ENCODE measurements around the gene LHX5.

Gene LHX5

GRCh38 chr12:113486722-113487121 lies 15.1 kb upstream of the LHX5 start:
- Histone ChIP-seq H3K9me3 (ENCODE audit: insufficient read depth, low read length) (no peaks in the 10 kb centered on the region), H3K9ac (ENCODE audit: low read length) (no peak overlapping the region), H3K36me3 (ENCODE audit: low read length) (no peaks in the 10 kb centered on the region), H3K4me3 (ENCODE audit: insufficient read depth, low read length, poor library complexity, severe bottlenecking) (no peak overlapping the region), H3F3A (ENCODE audit: insufficient read depth) (no peaks in the 10 kb centered on the region), H3K79me2 (ENCODE audit: insufficient read depth, low read length) (no peaks in the 10 kb centered on the region), H3K27me3 (ENCODE audit: low read length) (no peaks in the 10 kb centered on the region), H3K9me2 (replicated peaks; ENCODE audit: insufficient read depth, low read length) (no peaks in the 10 kb centered on the region), H3K4me2 (ENCODE audit: low read depth, low read length, poor library complexity, severe bottlenecking) (no peak overlapping the region), H2AFZ (ENCODE audit: low read depth, low read length, severe bottlenecking) (no peak overlapping the region), H4K20me1 (ENCODE audit: low read depth, low read length) (no peaks in the 10 kb centered on the region), H3K27ac (ENCODE audit: low read depth, low read length) (no peak overlapping the region)
- no peak for TF ChIP-seq EZH2phosphoT487 (conservative IDR thresholded peaks at IDR 0.05; ENCODE audit: low read length)
- TF ChIP-seq, protein P1, sequence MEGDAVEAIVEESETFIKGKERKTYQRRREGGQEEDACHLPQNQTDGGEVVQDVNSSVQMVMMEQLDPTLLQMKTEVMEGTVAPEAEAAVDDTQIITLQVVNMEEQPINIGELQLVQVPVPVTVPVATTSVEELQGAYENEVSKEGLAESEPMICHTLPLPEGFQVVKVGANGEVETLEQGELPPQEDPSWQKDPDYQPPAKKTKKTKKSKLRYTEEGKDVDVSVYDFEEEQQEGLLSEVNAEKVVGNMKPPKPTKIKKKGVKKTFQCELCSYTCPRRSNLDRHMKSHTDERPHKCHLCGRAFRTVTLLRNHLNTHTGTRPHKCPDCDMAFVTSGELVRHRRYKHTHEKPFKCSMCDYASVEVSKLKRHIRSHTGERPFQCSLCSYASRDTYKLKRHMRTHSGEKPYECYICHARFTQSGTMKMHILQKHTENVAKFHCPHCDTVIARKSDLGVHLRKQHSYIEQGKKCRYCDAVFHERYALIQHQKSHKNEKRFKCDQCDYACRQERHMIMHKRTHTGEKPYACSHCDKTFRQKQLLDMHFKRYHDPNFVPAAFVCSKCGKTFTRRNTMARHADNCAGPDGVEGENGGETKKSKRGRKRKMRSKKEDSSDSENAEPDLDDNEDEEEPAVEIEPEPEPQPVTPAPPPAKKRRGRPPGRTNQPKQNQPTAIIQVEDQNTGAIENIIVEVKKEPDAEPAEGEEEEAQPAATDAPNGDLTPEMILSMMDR (IDR thresholded peaks at IDR 0.05; ENCODE audit: insufficient read depth, low read length, poor library complexity, severe bottlenecking) = no peak

DNA sequence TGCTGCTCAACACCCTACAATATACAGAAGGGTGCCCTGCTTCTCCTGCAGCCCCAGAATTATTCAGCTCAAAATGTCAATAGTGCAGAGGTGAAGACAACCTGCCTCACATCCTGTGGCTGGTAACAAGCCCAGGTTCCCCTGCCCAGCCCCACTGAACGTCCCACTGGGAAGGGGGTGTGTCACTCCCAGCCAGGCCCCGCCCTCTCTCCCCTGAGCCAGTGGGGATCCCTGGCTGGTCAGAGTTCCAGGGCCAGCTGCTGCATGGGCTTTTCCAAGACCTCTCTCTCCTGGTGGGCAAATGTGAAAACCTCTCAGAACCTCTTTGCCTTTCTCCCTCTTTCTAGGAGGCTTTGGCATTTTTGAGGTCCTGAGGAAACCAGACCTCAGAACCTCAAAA lies 13.7 kb upstream of the LHX5 start:
- H3K27me3 ChIP-seq (ENCODE audit: low read length) = no peaks in the 10 kb centered on the region
- TF ChIP-seq, protein P1 (IDR thresholded peaks at IDR 0.05; ENCODE audit: insufficient read depth, low read length, poor library complexity, severe bottlenecking) = no peak
- no peak for TF ChIP-seq EZH2phosphoT487 (conservative IDR thresholded peaks at IDR 0.05; ENCODE audit: low read length)
- H3K4me3 ChIP-seq (ENCODE audit: insufficient read depth, low read length, poor library complexity, severe bottlenecking) = no peak overlapping the region
- H4K20me1 ChIP-seq (ENCODE audit: low read depth, low read length) = no peaks in the 10 kb centered on the region
- H3K9me3 ChIP-seq (ENCODE audit: insufficient read depth, low read length) = no peaks in the 10 kb centered on the region
- no peak overlapping the region for H3K4me2 ChIP-seq (ENCODE audit: low read depth, low read length, poor library complexity, severe bottlenecking)
- no peak overlapping the region for H3K9ac ChIP-seq (ENCODE audit: low read length)
- no peak overlapping the region for H3K27ac ChIP-seq (ENCODE audit: low read depth, low read length)
- no peaks in the 10 kb centered on the region for H3F3A ChIP-seq (ENCODE audit: insufficient read depth)
- no peaks in the 10 kb centered on the region for H3K9me2 ChIP-seq (replicated peaks; ENCODE audit: insufficient read depth, low read length)
- H3K36me3 ChIP-seq (ENCODE audit: low read length) = no peaks in the 10 kb centered on the region
- no peaks in the 10 kb centered on the region for H3K79me2 ChIP-seq (ENCODE audit: insufficient read depth, low read length)
- no peak overlapping the region for H2AFZ ChIP-seq (ENCODE audit: low read depth, low read length, severe bottlenecking)

DNA sequence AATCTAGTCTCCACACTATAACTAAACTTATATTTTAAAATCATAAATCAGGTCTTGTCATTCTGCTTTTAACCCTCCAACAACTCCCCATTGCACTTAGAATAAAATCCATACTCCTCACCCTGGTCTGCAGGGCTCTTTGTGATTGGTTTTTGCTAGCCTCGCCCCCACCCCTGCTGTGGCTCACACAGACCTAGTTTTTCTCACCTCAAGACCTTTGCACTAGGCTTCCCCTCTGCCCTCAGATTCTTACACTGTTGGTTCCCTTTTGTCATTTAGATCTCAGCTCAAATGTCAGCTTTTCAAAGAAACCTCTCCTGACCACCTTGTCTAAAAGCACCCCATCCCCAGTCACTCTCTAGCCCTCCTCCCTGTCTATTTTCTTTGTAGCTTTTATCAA lies 10.7 kb upstream of the LHX5 start:
- H3K9ac ChIP-seq (ENCODE audit: low read length) = no peak overlapping the region
- H3K27ac ChIP-seq (ENCODE audit: low read depth, low read length) = no peak overlapping the region
- H3K4me3 ChIP-seq (ENCODE audit: insufficient read depth, low read length, poor library complexity, severe bottlenecking) = no peak overlapping the region
- H3F3A ChIP-seq (ENCODE audit: insufficient read depth) = no peaks in the 10 kb centered on the region
- H3K4me2 ChIP-seq (ENCODE audit: low read depth, low read length, poor library complexity, severe bottlenecking) = no peak overlapping the region
- no peaks in the 10 kb centered on the region for H3K36me3 ChIP-seq (ENCODE audit: low read length)
- no peaks in the 10 kb centered on the region for H3K27me3 ChIP-seq (ENCODE audit: low read length)
- H2AFZ ChIP-seq (ENCODE audit: low read depth, low read length, severe bottlenecking) = no peak overlapping the region
- H3K9me2 ChIP-seq (replicated peaks; ENCODE audit: insufficient read depth, low read length) = no peaks in the 10 kb centered on the region
- TF ChIP-seq, protein P1 (IDR thresholded peaks at IDR 0.05; ENCODE audit: insufficient read depth, low read length, poor library complexity, severe bottlenecking) = no peak
- no peak for TF ChIP-seq EZH2phosphoT487 (conservative IDR thresholded peaks at IDR 0.05; ENCODE audit: low read length)
- no peaks in the 10 kb centered on the region for H4K20me1 ChIP-seq (ENCODE audit: low read depth, low read length)
- no peaks in the 10 kb centered on the region for H3K9me3 ChIP-seq (ENCODE audit: insufficient read depth, low read length)
- no peaks in the 10 kb centered on the region for H3K79me2 ChIP-seq (ENCODE audit: insufficient read depth, low read length)

Measured in SU-DHL-6 (cell line).